ENCODE data around the gene SEM1. TPM values are rescaled to one million over a fixed set of nuclear protein-coding genes. Genes with fewer than 3 reads are reported as not detected.

SEM1 gene
- total and polyA plus RNA-seq, 7 donors, result 16.3 to 102 (median 37.0) TPM

DNA sequence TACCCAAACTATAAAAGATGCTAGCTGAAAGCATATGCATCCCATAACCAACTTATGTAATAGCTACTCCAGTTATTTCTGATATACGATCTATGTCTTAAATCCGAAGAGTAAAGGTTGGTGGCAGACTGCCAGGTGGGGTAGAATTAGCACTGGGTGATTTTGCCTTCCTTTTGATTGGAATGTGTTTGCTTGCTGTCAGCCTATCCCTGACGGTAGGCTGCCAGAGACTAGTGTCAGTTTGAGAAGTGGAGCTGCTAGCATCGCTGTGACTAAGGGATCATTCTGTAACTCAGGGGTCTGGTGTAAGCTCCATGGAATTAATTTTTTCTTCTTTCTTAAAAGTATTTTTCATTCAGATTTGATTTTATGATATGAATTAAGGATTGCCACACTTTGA is 9.5 kb upstream of the SEM1 start:
- DNase-seq, result no peak
- H3K36me3 ChIP-seq, result no peaks in the 10 kb centered on the region
- peaks cover 0 to 15% (median 0%) of the 10 kb centered on the region in 3 donors for H3K27me3 ChIP-seq
- no peak overlapping the region for H3K4me3 ChIP-seq
- TF ChIP-seq, protein P1, sequence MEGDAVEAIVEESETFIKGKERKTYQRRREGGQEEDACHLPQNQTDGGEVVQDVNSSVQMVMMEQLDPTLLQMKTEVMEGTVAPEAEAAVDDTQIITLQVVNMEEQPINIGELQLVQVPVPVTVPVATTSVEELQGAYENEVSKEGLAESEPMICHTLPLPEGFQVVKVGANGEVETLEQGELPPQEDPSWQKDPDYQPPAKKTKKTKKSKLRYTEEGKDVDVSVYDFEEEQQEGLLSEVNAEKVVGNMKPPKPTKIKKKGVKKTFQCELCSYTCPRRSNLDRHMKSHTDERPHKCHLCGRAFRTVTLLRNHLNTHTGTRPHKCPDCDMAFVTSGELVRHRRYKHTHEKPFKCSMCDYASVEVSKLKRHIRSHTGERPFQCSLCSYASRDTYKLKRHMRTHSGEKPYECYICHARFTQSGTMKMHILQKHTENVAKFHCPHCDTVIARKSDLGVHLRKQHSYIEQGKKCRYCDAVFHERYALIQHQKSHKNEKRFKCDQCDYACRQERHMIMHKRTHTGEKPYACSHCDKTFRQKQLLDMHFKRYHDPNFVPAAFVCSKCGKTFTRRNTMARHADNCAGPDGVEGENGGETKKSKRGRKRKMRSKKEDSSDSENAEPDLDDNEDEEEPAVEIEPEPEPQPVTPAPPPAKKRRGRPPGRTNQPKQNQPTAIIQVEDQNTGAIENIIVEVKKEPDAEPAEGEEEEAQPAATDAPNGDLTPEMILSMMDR (IDR thresholded peaks at IDR 0.05), result no peak
- no peak overlapping the region for H3K27ac ChIP-seq
- no peaks in the 10 kb centered on the region for H3K9me3 ChIP-seq
- no peaks in the 10 kb centered on the region for H3K4me1 ChIP-seq
- intact Hi-C loops (cut with DNase I), result no loop called here
- WGBS, 2 donors, result 20 to 43% methylated on average over 4 of the region's 4 CpGs

DNA sequence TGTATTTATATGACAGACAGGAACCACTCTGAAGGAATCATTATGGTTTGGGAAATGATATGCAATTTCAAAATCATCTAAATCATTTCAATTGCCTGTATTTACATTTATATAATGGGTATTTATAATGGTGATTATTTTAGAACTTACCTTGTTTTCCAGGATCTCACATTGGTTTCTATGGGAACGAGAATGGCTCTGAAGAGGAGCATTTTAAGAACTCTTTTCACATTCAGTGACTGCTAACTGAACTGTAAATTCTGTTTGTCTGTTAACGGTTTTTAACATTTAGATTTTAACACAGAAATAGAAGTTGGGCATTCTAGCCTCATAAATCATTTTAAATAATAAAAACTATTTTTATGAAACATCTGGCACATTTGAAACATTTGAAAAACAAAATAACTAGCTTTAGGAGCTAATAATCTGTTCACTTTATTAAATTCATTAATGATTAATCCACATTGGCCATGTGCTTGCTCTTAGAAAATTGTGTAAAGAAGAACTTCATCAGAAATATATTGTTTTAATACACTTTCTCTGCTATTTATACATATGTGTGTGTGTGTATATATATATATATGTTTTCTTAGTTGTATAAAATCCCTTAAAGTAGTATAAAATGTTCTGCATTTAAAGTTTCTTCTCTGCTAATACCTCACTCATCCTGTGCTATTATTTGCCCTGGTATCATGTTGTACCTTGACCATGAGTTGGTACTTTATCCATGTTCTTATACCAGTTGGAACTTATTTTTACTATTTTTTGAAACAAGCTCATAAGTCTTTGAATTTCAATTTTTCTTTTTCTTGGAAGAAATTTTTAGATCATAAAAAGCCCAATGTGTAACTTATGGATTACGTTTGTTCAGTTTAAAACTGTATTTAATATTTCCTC is 8.7 kb upstream of the SEM1 start:
- H3K36me3 ChIP-seq, result no peaks in the 10 kb centered on the region
- peaks cover 0 to 15% (median 0%) of the 10 kb centered on the region in 3 donors for H3K27me3 ChIP-seq
- no peak overlapping the region for H3K4me3 ChIP-seq
- peaks cover 0 to 4% (median 0%) of the 10 kb centered on the region in 4 donors for H3K9me3 ChIP-seq
- H3K4me1 ChIP-seq, result no peaks in the 10 kb centered on the region
- intact Hi-C loops (cut with DNase I), result no loop called here
- WGBS, 2 donors, result 60 to 73% methylated on average over 3 of the region's 3 CpGs
- H3K27ac ChIP-seq, result no peak overlapping the region
- TF ChIP-seq EP300 (IDR thresholded peaks at IDR 0.05) (no peak), POLR2A (IDR thresholded peaks at IDR 0.05) (no peak), POLR2AphosphoS5 (IDR thresholded peaks at IDR 0.05) (no peak)
- TF ChIP-seq, protein P1 (IDR thresholded peaks at IDR 0.05), result no peak
- DNase-seq, result no peak

DNA sequence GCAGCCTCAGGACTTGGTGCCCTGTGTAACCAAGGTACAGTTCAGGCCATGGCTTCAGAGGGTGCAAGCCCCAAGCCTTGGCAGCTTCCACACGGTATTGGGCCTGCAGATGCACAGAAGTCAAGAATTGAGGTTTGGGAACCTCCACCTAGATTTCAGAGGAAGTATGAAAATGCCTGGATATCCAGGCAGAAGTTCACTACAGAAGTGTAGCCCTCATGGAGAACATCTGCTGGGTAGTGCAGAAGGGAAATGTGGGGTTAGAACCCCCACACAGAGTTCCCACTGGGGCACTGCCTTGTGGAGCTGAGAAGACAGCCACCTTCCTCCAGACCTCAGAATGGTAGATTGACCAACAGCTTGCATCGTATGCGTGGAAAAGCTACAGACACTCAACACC is 3.4 kb upstream of the SEM1 start:
- no peaks in the 10 kb centered on the region for H3K36me3 ChIP-seq
- WGBS, 2 donors, result 81 to 90% methylated on average over 3 of the region's 3 CpGs
- DNase-seq, result no peak
- no peak overlapping the region for H3K27ac ChIP-seq
- H3K27me3 ChIP-seq, result peaks cover 0 to 6% (median 0%) of the 10 kb centered on the region in 3 donors
- intact Hi-C loops (cut with DNase I), result no loop called here
- H3K4me3 ChIP-seq, result no peak overlapping the region
- TF ChIP-seq POLR2A (IDR thresholded peaks at IDR 0.05) (no peak), POLR2AphosphoS5 (IDR thresholded peaks at IDR 0.05) (no peak), EP300 (IDR thresholded peaks at IDR 0.05) (no peak)
- TF ChIP-seq, protein P1 (IDR thresholded peaks at IDR 0.05), result no peak
- peaks cover 0 to 11% (median 0%) of the 10 kb centered on the region in 4 donors for H3K9me3 ChIP-seq
- H3K4me1 ChIP-seq, result peaks cover 0 to 15% (median 10%) of the 10 kb centered on the region in 4 donors

DNA sequence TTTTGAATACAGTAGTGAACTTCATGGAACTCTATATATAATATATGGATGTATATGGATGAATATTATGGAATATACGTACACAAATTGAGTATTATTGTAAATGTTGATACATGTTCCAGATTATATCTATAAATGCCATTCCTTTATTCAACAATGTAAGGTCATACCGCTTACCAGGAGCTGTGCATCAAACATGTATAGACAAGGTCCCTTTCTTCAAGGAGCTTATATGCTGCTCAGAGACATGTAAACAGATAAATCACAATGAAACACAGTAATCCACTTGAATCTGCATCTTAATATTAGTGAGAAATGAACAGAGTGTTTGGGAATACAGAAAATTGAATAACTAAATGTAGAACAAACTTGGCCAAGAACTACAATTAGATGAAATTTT is 898 bp upstream of the SEM1 start:
- H3K4me3 ChIP-seq, result no peak overlapping the region
- WGBS, 2 donors, result 91 to 95% methylated on average over 2 of the region's 2 CpGs
- H3K36me3 ChIP-seq, result no peaks in the 10 kb centered on the region
- no peak for TF ChIP-seq POLR2AphosphoS5 (IDR thresholded peaks at IDR 0.05)
- TF ChIP-seq, protein P1 (IDR thresholded peaks at IDR 0.05), result no peak
- TF ChIP-seq EP300 (IDR thresholded peaks at IDR 0.05), result no peak
- no peak for TF ChIP-seq POLR2A (IDR thresholded peaks at IDR 0.05)
- intact Hi-C loops (cut with DNase I), result no loop called here
- H3K27ac ChIP-seq, result no peak overlapping the region
- H3K4me1 ChIP-seq, result peaks cover 0 to 22% (median 18%) of the 10 kb centered on the region in 4 donors
- no peak for DNase-seq
- H3K9me3 ChIP-seq, result peaks cover 0 to 11% (median 0%) of the 10 kb centered on the region in 4 donors
- no peaks in the 10 kb centered on the region for H3K27me3 ChIP-seq

Data from sigmoid colon (tissue), 7 donors.